ENCODE data around the gene STX17.

GRCh38 chr9:99971410-99971809 lies 65.0 kb downstream of the STX17 start:
- no peak for TF ChIP-seq GATA2 (IDR thresholded peaks at IDR 0.05; ENCODE audit: low read depth, low read length)
- no peak for TF ChIP-seq GATA3 (IDR thresholded peaks at IDR 0.05; ENCODE audit: low read depth, low read length)
